Neuronal stem cell (in vitro differentiated cells): ENCODE measurements around the gene TTLL13.
"Not testable (repeated sequence)": the region's sequence is repeated elsewhere in the genome, so short reads cannot be mapped to it uniquely, and the experiment has no call there.

Source experiments
- DNase-seq: peaks from one replicate; pipeline ENCODE4 v3.0.0-alpha.2; 2013; ENCODE audit warnings: low spot score
- H2AFZ ChIP-seq: one replicate; pipeline ENCODE4 v1.6.1; 2013; ENCODE audit warnings: mild to moderate bottlenecking, low read length, inconsistent platforms
- H2AK5ac ChIP-seq: 2 replicates; pipeline ENCODE4 v1.6.1; 2013; ENCODE audit warnings: low read depth, mild to moderate bottlenecking, inconsistent platforms, low read length, moderate library complexity, mixed read lengths
- H2BK120ac ChIP-seq: 2 replicates; pipeline ENCODE4 v1.6.1; 2013; ENCODE audit warnings: low read depth, mild to moderate bottlenecking, inconsistent platforms, low read length, moderate library complexity, mixed read lengths
- H2BK12ac ChIP-seq: one replicate; pipeline ENCODE4 v1.6.1; 2013; ENCODE audit warnings: low read length, inconsistent platforms
- H2BK15ac ChIP-seq: 2 replicates; pipeline ENCODE4 v1.6.1; 2013; ENCODE audit warnings: mild to moderate bottlenecking, low read length, inconsistent platforms, mixed read lengths
- H2BK5ac ChIP-seq: one replicate; pipeline ENCODE4 v1.6.1; 2013; ENCODE audit warnings: inconsistent platforms, mild to moderate bottlenecking, low read length, moderate library complexity
- H3K14ac ChIP-seq: one replicate; pipeline ENCODE4 v1.6.1; 2013; ENCODE audit warnings: low read length, inconsistent platforms
- H3K18ac ChIP-seq: 2 replicates; pipeline ENCODE4 v1.6.1; 2013; ENCODE audit warnings: low read length, inconsistent platforms
- H3K23ac ChIP-seq: 2 replicates; pipeline ENCODE4 v1.6.1; 2013; ENCODE audit warnings: low read depth, mild to moderate bottlenecking, mixed read lengths, low read length, inconsistent platforms; ENCODE audit not compliant: poor library complexity
- H3K27ac ChIP-seq: replicated peaks from 3 replicates; pipeline ENCODE4 v1.5.1; 2013; ENCODE audit warnings: low read length, inconsistent platforms
- H3K27me3 ChIP-seq, 3 experiments: 2 replicates each; pipeline ENCODE4 v1.6.1; 2013; ENCODE audit warnings: low read length in 3 of 3, mild to moderate bottlenecking in 2 of 3, inconsistent platforms in 1 of 3, low read depth in 1 of 3, mixed read lengths in 1 of 3, moderate library complexity in 1 of 3; ENCODE audit not compliant: control insufficient read depth in 3 of 3, insufficient read depth in 3 of 3
- H3K36me3 ChIP-seq, 2 donors: replicated peaks in 1 of 2; 2 replicates each; pipeline ENCODE4 v1.6.1; 2013; ENCODE audit warnings: low read length in 2 of 2; ENCODE audit not compliant: control insufficient read depth in 2 of 2, insufficient read depth in 2 of 2
- H3K4ac ChIP-seq: 2 replicates; pipeline ENCODE4 v1.6.1; 2013; ENCODE audit warnings: inconsistent platforms, mild to moderate bottlenecking, low read length, moderate library complexity
- H3K4me1 ChIP-seq, 2 donors: 1 replicate in 1 of 2; 2 replicates in 1 of 2; pipeline ENCODE4 v1.6.1; 2013; ENCODE audit warnings: low read length in 2 of 2, low read depth in 1 of 2; ENCODE audit not compliant: control insufficient read depth in 2 of 2, insufficient read depth in 1 of 2
- H3K4me2 ChIP-seq: one replicate; pipeline ENCODE4 v1.6.1; 2013; ENCODE audit warnings: mild to moderate bottlenecking, low read length, inconsistent platforms; ENCODE audit not compliant: insufficient read depth, poor library complexity, severe bottlenecking
- H3K4me3 ChIP-seq, 2 donors: 2 replicates each; pipeline ENCODE4 v1.5.1; 2013; ENCODE audit warnings: low read length in 2 of 2, mild to moderate bottlenecking in 2 of 2, inconsistent platforms in 1 of 2, moderate library complexity in 1 of 2
- H3K79me1 ChIP-seq: one replicate; pipeline ENCODE4 v1.6.1; 2013; ENCODE audit warnings: low read depth, mild to moderate bottlenecking, inconsistent platforms, low read length, moderate library complexity
- H3K9ac ChIP-seq: one replicate; pipeline ENCODE4 v1.6.1; 2013; ENCODE audit warnings: mild to moderate bottlenecking, low read depth, low read length, inconsistent platforms; ENCODE audit not compliant: poor library complexity
- H3K9me3 ChIP-seq, 2 donors: replicated peaks in 1 of 2; 2 replicates each; pipeline versions ENCODE3 to v1.6.1; 2013; ENCODE audit warnings: low read length in 2 of 2, mild to moderate bottlenecking in 2 of 2, inconsistent platforms in 1 of 2, low read depth in 1 of 2, mixed read lengths in 1 of 2, moderate library complexity in 1 of 2; ENCODE audit not compliant: control insufficient read depth in 2 of 2, insufficient read depth in 1 of 2
- H4K8ac ChIP-seq: one replicate; pipeline ENCODE4 v1.6.1; 2013; ENCODE audit warnings: low read depth, mild to moderate bottlenecking, inconsistent platforms, low read length, moderate library complexity
- H4K91ac ChIP-seq: one replicate; pipeline ENCODE4 v1.6.1; 2013; ENCODE audit warnings: low read length, low read depth, mild to moderate bottlenecking, inconsistent platforms; ENCODE audit not compliant: poor library complexity
- WGBS, 2 donors: extraction: QIAGEN DNeasy Blood & Tissue Kit; methylation state at CpG; one replicate each; pipeline ENCODE4 v1.1.7; 2013; ENCODE audit warnings: missing lambda C conversion rate in 2 of 2, mixed read lengths in 1 of 2; ENCODE audit not compliant: insufficient read length in 2 of 2, insufficient replicate concordance in 1 of 2; ENCODE audit errors: extremely low coverage in 2 of 2; 5-methylcytosine and 5-hydroxymethylcytosine counted together

TTLL13 gene

DNA sequence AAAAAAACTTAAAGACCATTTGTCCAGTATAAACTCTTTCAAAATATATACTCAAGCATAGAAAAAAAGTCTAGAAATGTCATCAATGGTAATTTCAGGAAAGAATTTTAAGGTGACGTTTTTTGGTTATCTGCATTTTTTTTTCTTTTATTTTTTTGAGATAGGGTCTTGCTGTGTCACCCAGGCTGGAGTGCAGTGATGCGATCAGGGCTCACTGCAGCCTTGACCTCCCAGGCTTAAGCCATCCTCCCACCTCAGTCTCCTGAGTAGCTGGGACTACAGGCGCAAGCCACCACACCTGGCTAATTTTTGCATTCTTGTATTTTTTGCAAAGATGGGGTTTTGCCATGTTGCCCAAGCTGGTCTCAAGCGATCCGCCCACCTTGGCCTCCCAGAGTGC lies 31.4 kb downstream of the TTLL13 start:
- not testable (repeated sequence) for H3K36me3 ChIP-seq, H2BK120ac ChIP-seq, H3K14ac ChIP-seq, H3K4me1 ChIP-seq, H3K23ac ChIP-seq, H3K4ac ChIP-seq, H2AK5ac ChIP-seq, H3K9me3 ChIP-seq, H3K9ac ChIP-seq, H3K27ac ChIP-seq, H3K79me1 ChIP-seq, H3K4me2 ChIP-seq, H2BK5ac ChIP-seq, H2BK15ac ChIP-seq, DNase-seq, H4K91ac ChIP-seq, H2AFZ ChIP-seq, H2BK12ac ChIP-seq, H4K8ac ChIP-seq, H3K18ac ChIP-seq, H3K27me3 ChIP-seq, H3K4me3 ChIP-seq
- WGBS, 2 donors = no CpG with 5 or more reads among the region's 5 CpGs

DNA sequence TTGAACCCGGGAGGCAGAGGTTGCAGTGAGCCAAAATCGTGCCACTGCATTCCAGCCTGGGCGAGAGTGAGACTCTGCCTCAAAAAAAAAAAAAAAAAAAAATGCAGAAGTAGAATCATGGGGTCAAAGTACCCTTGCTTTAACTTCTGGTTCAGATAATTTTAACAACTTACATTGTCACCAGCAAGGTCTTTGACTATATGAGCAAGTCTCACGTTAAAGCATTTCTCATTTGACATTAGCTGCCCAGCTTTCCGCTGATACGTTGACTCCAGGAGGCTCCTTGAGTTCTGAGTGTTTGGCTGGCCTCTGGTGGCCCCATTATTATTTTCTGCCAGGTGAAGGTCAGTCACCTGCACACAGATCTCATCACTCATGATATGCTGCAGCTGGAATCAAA lies 32.3 kb downstream of the TTLL13 start:
- not testable (repeated sequence) for H3K4ac ChIP-seq, H2BK120ac ChIP-seq, H2BK5ac ChIP-seq, H4K91ac ChIP-seq, H3K14ac ChIP-seq, H3K27ac ChIP-seq, H3K79me1 ChIP-seq, H3K23ac ChIP-seq, H4K8ac ChIP-seq, H2AFZ ChIP-seq, H3K9ac ChIP-seq, H3K27me3 ChIP-seq, H3K36me3 ChIP-seq, H2AK5ac ChIP-seq, H3K4me1 ChIP-seq, DNase-seq, H2BK15ac ChIP-seq, H3K9me3 ChIP-seq, H3K4me3 ChIP-seq, H2BK12ac ChIP-seq, H3K4me2 ChIP-seq, H3K18ac ChIP-seq
- no CpG with 5 or more reads among the region's 6 CpGs for WGBS, 2 donors

DNA sequence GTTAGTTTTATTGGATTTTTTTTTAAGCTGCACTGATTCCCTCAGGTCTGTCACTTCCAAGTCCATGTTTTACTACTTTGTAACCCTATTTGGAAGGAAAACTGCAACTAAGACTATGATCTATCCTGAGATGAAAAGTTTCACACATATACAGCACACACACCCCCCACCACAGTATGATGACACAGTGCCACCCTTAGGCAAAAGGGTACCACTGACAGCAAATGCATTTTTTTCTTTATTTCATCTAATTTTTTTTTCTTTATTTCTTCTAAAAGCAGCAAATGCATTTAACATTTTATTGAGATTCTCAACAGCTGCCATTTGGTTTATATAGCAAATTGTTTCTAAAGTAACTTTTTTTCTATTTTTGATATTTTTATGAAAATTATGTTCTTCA lies 37.3 kb downstream of the TTLL13 start:
- no peak overlapping the region for H3K27ac ChIP-seq
- no peaks in the 10 kb centered on the region for H3K79me1 ChIP-seq
- no peak overlapping the region for H4K8ac ChIP-seq
- H2BK15ac ChIP-seq = no peak overlapping the region
- H3K9me3 ChIP-seq = no peaks in the 10 kb centered on the region
- no peak overlapping the region for H2BK12ac ChIP-seq
- no peak overlapping the region for H3K4ac ChIP-seq
- H2AK5ac ChIP-seq = no peak overlapping the region
- H3K4me1 ChIP-seq = no peaks in the 10 kb centered on the region
- no peak overlapping the region for H4K91ac ChIP-seq
- no peak overlapping the region for H3K23ac ChIP-seq
- DNase-seq = no peak
- H2BK5ac ChIP-seq = no peak overlapping the region
- H3K36me3 ChIP-seq = peaks cover 0 to 2% of the 10 kb centered on the region in 2 donors
- no peak overlapping the region for H3K18ac ChIP-seq
- no peak overlapping the region for H3K14ac ChIP-seq
- H2BK120ac ChIP-seq = no peak overlapping the region
- no peaks in the 10 kb centered on the region for H3K27me3 ChIP-seq
- no peak overlapping the region for H2AFZ ChIP-seq
- H3K9ac ChIP-seq = no peak overlapping the region
- H3K4me2 ChIP-seq = no peak overlapping the region
- no peak overlapping the region for H3K4me3 ChIP-seq

DNA sequence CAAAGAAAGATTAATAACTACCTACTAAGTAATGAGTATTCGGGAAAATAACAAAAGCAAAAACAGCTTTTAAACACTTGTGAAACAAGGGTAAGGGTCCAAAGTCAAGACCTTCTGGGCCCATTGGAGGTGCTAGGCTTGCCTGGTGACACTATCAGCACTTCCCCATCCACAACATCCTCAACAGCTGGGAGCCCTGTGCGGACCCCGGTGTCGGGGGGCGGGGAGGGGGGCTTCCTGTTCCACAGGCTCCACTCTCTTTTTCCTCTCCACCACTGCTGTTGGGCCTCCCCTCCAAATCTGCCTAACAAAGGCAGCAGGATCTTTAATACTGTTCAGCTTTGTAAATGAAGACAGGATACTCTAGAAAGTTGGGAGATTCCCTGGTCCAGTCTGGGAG lies 37.7 kb downstream of the TTLL13 start:
- Histone ChIP-seq H3K4me3 (no peak overlapping the region), H3K4me2 (no peak overlapping the region), H3K36me3 (peaks cover 0 to 2% of the 10 kb centered on the region in 2 donors), H3K79me1 (peaks cover 1% of the 10 kb centered on the region), H2AFZ (peak overlapping the region; percentile 59), H3K9ac (no peak overlapping the region), H2BK5ac (no peak overlapping the region), H3K14ac (no peak overlapping the region), H2AK5ac (no peak overlapping the region), H2BK120ac (no peak overlapping the region), H3K4ac (no peak overlapping the region), H3K23ac (no peak overlapping the region), H3K4me1 (no peaks in the 10 kb centered on the region), H3K27ac (no peak overlapping the region), H4K8ac (no peak overlapping the region), H3K9me3 (no peaks in the 10 kb centered on the region), H3K18ac (no peak overlapping the region), H3K27me3 (no peaks in the 10 kb centered on the region), H2BK15ac (no peak overlapping the region), H2BK12ac (no peak overlapping the region), H4K91ac (no peak overlapping the region)
- no CpG with 5 or more reads among the region's 5 CpGs for WGBS, 2 donors
- no peak for DNase-seq
